GM19023 (cell line): Measurements from ENCODE around the gene ITPKB.
A peak's percentile ranks its signal among the peaks of the same experiment; 100 is the strongest.
"Not testable (repeated sequence)": the region's sequence is repeated elsewhere in the genome, so short reads cannot be mapped to it uniquely, and the experiment has no call there.

ENCODE experiments used
- ATAC-seq: cut with Tn5 transposase; IDR thresholded peaks from one replicate; pipeline ENCODE4 v1.9.1; 2021; ENCODE audit warnings: mild to moderate bottlenecking, moderate library complexity; ENCODE audit not compliant: unreplicated experiment

Gene ITPKB

GRCh38 chr1:226732856-226733291, 6.2 kb downstream of the ITPKB start:
- no peak for ATAC-seq

GRCh38 chr1:226731257-226731893, 7.7 kb downstream of the ITPKB start:
- ATAC-seq: no peak

- no peak for ATAC-seq
Observed at GRCh38 chr1:226730836-226731235, 8.2 kb downstream of the ITPKB start.

- ATAC-seq: no peak
Observed at GRCh38 chr1:226730071-226730470, 9.0 kb downstream of the ITPKB start.

GRCh38 chr1:226728448-226728847, 10.6 kb downstream of the ITPKB start:
- no peak for ATAC-seq

GRCh38 chr1:226725897-226726267, 13.2 kb downstream of the ITPKB start:
- ATAC-seq: no peak

- no peak for ATAC-seq
Observed at GRCh38 chr1:226723657-226724532, 15.2 kb downstream of the ITPKB start.

- ATAC-seq: no peak
Observed at GRCh38 chr1:226722901-226723656, 16.0 kb downstream of the ITPKB start.

GRCh38 chr1:226722240-226722900, 16.7 kb downstream of the ITPKB start:
- no peak for ATAC-seq

GRCh38 chr1:226720574-226720973, 18.5 kb downstream of the ITPKB start:
- ATAC-seq: not testable (repeated sequence)

- no peak for ATAC-seq
Observed at GRCh38 chr1:226719596-226720387, 19.3 kb downstream of the ITPKB start.

- no peak for ATAC-seq
Observed at GRCh38 chr1:226717256-226717909, 21.7 kb downstream of the ITPKB start.

GRCh38 chr1:226716577-226716976, 22.5 kb downstream of the ITPKB start:
- no peak for ATAC-seq

GRCh38 chr1:226714148-226714547, 24.9 kb downstream of the ITPKB start:
- no peak for ATAC-seq

GRCh38 chr1:226712742-226713419, 26.2 kb downstream of the ITPKB start:
- ATAC-seq: no peak

GRCh38 chr1:226711976-226712741, 26.9 kb downstream of the ITPKB start:
- ATAC-seq: peak; percentile 78

GRCh38 chr1:226710501-226710900, 28.6 kb downstream of the ITPKB start:
- no peak for ATAC-seq

GRCh38 chr1:226709953-226710352, 29.1 kb downstream of the ITPKB start:
- no peak for ATAC-seq
